ENCODE results near the gene RNF144A.

DNA sequence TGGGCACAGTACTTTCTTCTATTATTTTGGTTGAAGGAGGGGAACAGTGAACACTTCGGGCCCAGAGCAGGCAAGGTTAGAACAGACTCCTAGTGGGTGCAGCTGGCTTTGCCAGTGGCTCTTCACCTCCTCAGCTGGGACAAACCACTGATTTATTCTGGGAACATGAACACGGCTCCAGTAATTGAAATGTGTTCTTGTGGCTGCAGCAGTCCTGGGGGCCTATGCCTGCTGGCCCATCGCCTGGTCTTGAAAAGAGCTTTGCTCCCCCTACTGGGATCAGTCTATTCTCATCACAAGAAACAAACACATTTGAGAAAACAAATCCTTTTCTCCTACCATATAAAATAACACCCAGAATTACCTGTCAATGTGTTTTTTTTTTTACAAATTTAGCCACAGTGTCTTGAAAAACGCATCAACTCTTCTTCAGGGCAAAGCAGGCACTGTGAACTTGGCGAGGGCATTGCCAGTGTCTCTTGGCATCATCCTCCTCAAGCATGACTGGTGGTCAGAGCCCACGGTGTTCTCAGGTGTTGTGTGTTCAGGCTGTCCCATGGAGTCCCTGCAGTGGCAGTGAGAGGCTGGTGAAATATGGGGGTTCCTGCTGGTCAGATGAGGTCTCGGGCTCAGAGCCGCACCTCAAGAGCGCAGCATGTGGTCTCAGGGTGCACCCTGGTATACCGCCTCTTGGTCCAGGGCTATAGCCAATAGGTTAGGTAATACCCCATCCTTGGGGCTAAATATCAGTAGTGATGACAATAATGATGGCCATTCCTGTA is 51.3 kb downstream of the RNF144A start:
- TF ChIP-seq POLR2AphosphoS5 (IDR thresholded peaks at IDR 0.05) = no peak
- TF ChIP-seq, protein P1, sequence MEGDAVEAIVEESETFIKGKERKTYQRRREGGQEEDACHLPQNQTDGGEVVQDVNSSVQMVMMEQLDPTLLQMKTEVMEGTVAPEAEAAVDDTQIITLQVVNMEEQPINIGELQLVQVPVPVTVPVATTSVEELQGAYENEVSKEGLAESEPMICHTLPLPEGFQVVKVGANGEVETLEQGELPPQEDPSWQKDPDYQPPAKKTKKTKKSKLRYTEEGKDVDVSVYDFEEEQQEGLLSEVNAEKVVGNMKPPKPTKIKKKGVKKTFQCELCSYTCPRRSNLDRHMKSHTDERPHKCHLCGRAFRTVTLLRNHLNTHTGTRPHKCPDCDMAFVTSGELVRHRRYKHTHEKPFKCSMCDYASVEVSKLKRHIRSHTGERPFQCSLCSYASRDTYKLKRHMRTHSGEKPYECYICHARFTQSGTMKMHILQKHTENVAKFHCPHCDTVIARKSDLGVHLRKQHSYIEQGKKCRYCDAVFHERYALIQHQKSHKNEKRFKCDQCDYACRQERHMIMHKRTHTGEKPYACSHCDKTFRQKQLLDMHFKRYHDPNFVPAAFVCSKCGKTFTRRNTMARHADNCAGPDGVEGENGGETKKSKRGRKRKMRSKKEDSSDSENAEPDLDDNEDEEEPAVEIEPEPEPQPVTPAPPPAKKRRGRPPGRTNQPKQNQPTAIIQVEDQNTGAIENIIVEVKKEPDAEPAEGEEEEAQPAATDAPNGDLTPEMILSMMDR (IDR thresholded peaks at IDR 0.05) = no peak
- TF ChIP-seq EP300 (IDR thresholded peaks at IDR 0.05) = no peak
- TF ChIP-seq POLR2A (IDR thresholded peaks at IDR 0.05) = no peak

All from stomach (tissue), 4 donors.